CD4-positive, alpha-beta T cell treated with Interleukin-21 for 1 hour (primary cell): ENCODE data around the gene TFR2.

Experiments
- DNase-seq: peaks from one replicate; pipeline ENCODE4 v3.0.0-alpha.2; 2020

TFR2 gene

DNA sequence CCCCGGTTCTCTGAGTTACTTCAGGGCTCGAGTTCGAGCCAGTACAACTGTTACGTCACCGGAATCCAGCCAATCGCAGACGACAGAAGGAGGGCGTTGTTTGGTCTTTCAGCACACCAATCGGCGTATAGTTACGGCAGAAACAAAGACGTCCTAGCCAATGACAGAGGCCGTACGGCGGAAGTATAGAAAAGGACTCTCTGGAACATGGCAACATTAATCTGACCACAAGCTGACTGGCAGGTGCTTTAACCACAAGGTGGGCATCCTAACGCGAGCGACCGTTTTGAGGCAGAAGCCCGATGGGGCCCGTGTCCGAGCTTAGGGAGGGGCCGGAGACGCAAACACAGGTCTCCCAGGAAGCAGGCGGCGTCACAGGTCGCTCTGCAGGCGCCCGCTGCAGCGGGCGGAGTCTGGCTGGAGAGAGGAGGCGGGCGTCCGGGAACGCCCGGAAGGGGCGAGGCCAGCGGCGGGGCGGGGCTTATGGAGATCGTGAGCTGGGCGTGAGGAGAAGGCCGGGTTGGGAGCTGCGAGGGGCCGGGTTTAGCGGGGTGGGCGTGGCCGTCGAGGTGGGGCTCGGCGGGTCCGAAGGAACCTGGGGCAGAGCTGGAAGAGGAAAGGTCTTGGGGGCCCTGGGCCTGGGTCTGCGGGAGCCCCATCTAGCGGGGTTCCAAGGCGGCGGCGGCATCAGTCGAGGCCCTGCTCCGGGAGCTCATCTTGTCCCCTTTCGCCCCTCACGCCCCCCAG is 29.2 kb downstream of the TFR2 start, which contains the start of gene MOSPD3:
TSS of gene MOSPD3 (plus strand) at position 558 of the 747 bp plus-strand sequence. CDS start 252 bp downstream, outside the sequence.
- peak; percentile 98 for DNase-seq

DNA sequence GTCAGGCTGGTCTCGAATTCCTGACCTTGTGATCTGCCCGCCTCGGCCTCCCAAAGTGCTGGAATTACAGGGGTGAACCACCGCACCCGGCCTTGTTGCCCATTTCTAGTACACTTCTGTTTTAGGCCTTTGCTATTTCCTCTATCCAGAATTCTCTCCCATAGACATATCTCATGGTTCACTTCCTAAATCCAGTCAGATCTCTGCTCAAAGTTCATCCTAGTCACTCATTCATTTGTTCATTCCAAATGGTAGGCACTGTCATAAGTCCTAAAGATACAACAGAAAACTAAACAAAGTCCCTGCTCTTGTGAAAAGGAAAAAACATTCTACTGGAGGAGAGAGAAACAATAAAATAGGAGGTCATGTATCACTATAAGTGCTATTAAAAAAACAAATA is 31.4 kb downstream of the TFR2 start:
- no peak for DNase-seq

DNA sequence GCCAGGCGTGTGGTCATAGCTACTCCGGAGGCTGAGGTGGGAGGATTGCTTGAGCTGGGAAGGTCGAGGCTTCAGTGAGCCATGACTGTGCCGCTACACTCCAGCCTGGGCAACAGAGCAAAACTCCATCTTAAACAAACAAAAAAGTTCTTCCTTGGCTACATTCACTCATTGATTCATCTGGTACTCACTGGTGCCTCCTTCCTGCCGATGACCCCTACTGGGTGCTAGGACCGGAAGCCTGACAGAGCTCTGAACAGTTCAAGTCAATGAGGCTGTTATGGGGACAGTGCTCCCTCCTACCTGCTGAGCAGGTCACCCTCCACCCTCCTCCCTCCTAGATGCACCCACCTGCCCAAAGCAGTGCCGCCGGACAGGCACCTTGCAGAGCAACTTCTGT is 34.2 kb downstream of the TFR2 start:
- no peak for DNase-seq

GRCh38 chr7:100606313-100606712 is 35.0 kb downstream of the TFR2 start:
- DNase-seq: no peak

DNA sequence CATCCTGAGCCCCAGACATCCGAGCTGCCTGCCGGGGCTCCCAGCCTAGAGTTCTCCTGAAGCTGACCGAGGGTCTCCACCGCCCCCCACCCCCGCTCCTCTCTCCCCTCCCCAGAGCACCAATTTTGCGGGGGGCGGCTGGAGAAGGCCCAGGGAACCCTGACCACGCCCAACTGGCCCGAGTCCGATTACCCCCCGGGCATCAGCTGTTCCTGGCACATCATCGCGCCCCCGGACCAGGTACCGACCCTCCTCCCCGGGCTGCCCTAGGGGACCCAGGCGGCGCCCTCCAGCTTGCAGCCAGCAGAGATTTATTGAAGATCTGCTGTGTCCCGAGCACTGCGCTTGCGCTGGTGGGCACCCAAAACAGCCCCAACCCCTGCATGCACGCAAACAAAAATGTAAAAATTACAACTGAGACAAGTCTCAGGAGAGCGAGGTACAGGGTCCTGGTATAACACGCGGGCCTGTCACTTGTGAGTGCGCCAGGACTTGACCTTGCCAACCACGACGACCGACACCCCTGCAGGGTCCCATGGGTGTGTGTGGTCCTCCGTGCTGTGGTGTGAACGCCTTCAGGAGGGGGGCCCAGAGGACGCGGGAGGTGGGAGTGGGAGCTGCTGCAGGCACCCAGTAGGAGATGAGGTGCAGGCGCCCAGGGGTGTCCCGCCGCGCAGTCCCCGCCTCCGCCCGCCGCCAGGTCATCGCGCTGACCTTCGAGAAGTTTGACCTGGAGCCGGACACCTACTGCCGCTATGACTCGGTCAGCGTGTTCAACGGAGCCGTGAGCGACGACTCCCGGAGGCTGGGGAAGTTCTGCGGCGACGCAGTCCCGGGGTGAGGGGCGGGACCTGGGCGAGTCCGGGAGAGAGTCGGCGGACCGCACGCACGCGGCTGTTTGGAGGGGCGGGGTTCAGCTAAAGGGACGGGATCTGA is 36.1 kb downstream of the TFR2 start:
- DNase-seq: peak; percentile 38

DNA sequence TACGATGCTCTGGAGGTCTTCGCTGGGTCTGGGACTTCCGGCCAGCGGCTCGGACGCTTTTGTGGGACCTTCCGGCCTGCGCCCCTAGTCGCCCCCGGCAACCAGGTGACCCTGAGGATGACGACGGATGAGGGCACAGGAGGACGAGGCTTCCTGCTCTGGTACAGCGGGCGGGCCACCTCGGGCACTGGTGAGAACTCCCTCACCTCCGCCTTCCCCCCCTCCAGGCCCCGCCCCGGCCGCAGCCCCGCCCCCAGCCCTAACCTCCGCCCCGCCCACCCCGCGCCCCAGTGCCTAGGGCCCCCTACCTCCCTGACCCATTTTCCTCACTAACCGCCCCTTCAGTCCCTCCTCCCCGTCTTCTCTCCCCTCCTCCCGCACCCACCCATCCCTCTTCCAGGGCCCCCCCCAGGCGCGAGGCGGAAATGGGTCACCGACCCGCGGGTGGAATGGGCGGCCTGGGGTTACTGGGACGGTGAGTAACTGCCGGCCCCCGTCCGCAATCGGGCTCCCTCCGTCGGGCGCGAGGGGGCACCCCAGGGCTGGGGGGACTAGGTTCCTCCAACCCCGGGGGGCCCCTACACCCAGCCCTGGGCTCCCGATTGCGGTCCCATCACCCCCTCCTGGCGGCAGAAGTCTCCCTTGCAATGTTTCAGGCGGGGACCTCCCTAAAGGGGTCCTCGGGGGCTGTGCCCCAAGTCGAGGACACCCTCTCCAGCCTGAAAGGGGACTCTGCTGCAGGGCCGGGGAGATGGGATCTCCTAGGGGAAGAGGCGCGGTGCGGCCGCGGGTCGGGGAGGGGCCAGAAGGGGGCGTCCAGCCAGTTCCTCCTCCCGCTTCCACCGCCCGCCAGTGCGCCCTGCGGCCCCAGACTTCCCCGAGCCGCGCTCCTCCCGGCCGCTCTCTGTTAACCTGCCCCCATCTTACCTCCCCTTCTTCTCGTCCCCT is 37.0 kb downstream of the TFR2 start:
- peak; percentile 86 for DNase-seq

GRCh38 chr7:100603726-100604027 is 37.7 kb downstream of the TFR2 start:
- DNase-seq: no peak

- DNase-seq: no peak
These were observed 38.2 kb downstream of the TFR2 start for GRCh38 chr7:100602889-100603725.

GRCh38 chr7:100600730-100601038 is 40.7 kb downstream of the TFR2 start:
- DNase-seq: no peak

GRCh38 chr7:100599911-100600729 is 41.2 kb downstream of the TFR2 start:
- DNase-seq: no peak

GRCh38 chr7:100598425-100598824 is 42.9 kb downstream of the TFR2 start:
- no peak for DNase-seq

- DNase-seq: no peak
These were observed 46.2 kb downstream of the TFR2 start for GRCh38 chr7:100595188-100595587.

- DNase-seq: no peak
These were observed 49.8 kb downstream of the TFR2 start for GRCh38 chr7:100591596-100591995.

- no peak for DNase-seq
These were observed 51.1 kb downstream of the TFR2 start for GRCh38 chr7:100590077-100590737.

- no peak for DNase-seq
These were observed 51.9 kb downstream of the TFR2 start for GRCh38 chr7:100589341-100589947.

DNA sequence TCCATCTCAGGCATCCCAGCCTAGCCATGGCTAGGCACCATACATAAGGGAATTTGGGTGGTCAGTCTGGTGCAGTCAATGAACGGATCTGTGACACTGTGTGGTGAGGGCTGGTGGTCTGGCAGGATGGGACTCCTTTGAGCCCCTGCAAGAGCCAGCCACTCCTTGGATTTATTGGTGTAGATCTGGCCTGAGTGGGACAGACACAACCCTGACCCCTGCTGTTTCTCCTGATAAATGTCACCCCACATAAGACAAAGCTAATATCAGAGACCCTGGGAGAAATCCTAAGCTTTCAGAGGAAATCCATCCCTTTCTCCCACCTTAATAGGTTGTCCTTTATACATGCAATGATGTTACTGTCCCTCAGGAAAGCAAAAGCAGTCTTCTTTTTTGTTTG is 52.9 kb downstream of the TFR2 start:
- DNase-seq: no peak

- peak; percentile 100 for DNase-seq
These were observed 54.9 kb downstream of the TFR2 start, which contains the start of gene FBXO24 for GRCh38 chr7:100586266-100587025. TSS of gene FBXO24 (plus strand) at chr7:100586328. CDS start at chr7:100586626, 298 bp downstream.

GRCh38 chr7:100585511-100586265 is 55.7 kb downstream of the TFR2 start, which contains the start of gene LRCH4:
TSS of gene LRCH4 (minus strand) at chr7:100586129. CDS start at chr7:100586100, 29 bp downstream.
- peak; percentile 69 for DNase-seq
